Neural progenitor cell (in vitro differentiated cells): ENCODE data around the gene MINDY1. TPM values are rescaled to one million over a fixed set of nuclear protein-coding genes. Genes with fewer than 3 reads are reported as not detected.

Experiments
- DNase-seq: peaks from one replicate; pipeline ENCODE4 v3.0.0-alpha.2; 2016; ENCODE audit warnings: low spot score
- H2AFZ ChIP-seq: fragments of 200-600 bp; sonication (generic); replicated peaks from 2 replicates; pipeline ENCODE4 v1.6.1; 2016; ENCODE audit warnings: antibody characterized with exemption
- H3F3A ChIP-seq: fragments of 200-600 bp; sonication (generic); 2 replicates; pipeline ENCODE4 v1.6.1; 2016; ENCODE audit warnings: antibody characterized with exemption, low read depth
- H3K27ac ChIP-seq: fragments of 200-600 bp; sonication (generic); 2 replicates; pipeline ENCODE4 v1.5.1; 2016; ENCODE audit warnings: mild to moderate bottlenecking
- H3K27me3 ChIP-seq: fragments of 200-600 bp; sonication (generic); 2 replicates; pipeline ENCODE4 v1.6.1; 2016; ENCODE audit warnings: mild to moderate bottlenecking, moderate library complexity
- H3K36me3 ChIP-seq: fragments of 200-600 bp; sonication (generic); 2 replicates; pipeline ENCODE4 v1.5.1; 2016
- H3K4me1 ChIP-seq: fragments of 200-600 bp; sonication (generic); 2 replicates; pipeline ENCODE4 v1.6.1; 2016; ENCODE audit warnings: mixed run types
- H3K4me2 ChIP-seq: fragments of 200-600 bp; sonication (generic); 2 replicates; pipeline ENCODE4 v1.6.1; 2016
- H3K4me3 ChIP-seq: fragments of 200-600 bp; sonication (generic); 2 replicates; pipeline ENCODE4 v1.5.1; 2016
- H3K79me2 ChIP-seq: fragments of 200-600 bp; sonication (generic); 2 replicates; pipeline ENCODE4 v1.6.1; 2016; ENCODE audit warnings: low read depth
- H3K9ac ChIP-seq: fragments of 200-600 bp; sonication (generic); 2 replicates; pipeline ENCODE4 v1.6.1; 2016
- H3K9me3 ChIP-seq: fragments of 200-600 bp; sonication (generic); 2 replicates; pipeline ENCODE4 v1.5.1; 2016; ENCODE audit warnings: low read depth
- H4K20me1 ChIP-seq: fragments of 200-600 bp; sonication (generic); 2 replicates; pipeline ENCODE4 v1.6.1; 2016; ENCODE audit warnings: low read depth
- H3K27ac Mint-ChIP-seq: 3 replicates; pipeline ENCODE4 v1.8.0; 2021; ENCODE audit warnings: mixed read lengths
- H3K27me3 Mint-ChIP-seq: 2 replicates; pipeline ENCODE4 v1.8.0; 2022; ENCODE audit warnings: low read depth, mild to moderate bottlenecking, inconsistent platforms, moderate library complexity, mixed read lengths; ENCODE audit not compliant: insufficient read depth
- H3K36me3 Mint-ChIP-seq: 3 replicates; pipeline ENCODE4 v1.8.0; 2021; ENCODE audit warnings: mixed read lengths
- H3K4me1 Mint-ChIP-seq: 3 replicates; pipeline ENCODE4 v1.8.0; 2021; ENCODE audit warnings: mixed read lengths
- H3K4me3 Mint-ChIP-seq: 3 replicates; pipeline ENCODE4 v1.8.0; 2021; ENCODE audit warnings: mild to moderate bottlenecking, moderate library complexity, mixed read lengths
- H3K9me3 Mint-ChIP-seq: 3 replicates; pipeline ENCODE4 v1.8.0; 2020; ENCODE audit warnings: mixed read lengths
- EZH2 ChIP-seq: fragments of 200-600 bp; sonication (generic); IDR thresholded peaks from 2 replicates; pipeline ENCODE4 v1.6.1; 2017; ENCODE audit warnings: antibody characterized with exemption, mild to moderate bottlenecking, moderate library complexity
- EZH2phosphoT487 ChIP-seq: fragments of 200-600 bp; sonication (generic); IDR thresholded peaks from 2 replicates; pipeline ENCODE4 v1.6.1; 2017; ENCODE audit warnings: antibody characterized with exemption
- total RNA-seq: library from RNA; depleted of rRNA; stranded (reverse); fragments of >200 nt; gene quantifications from 2 replicates; pipeline ENCODE4 v1.2.3, GENCODE V29; 2015; ENCODE audit warnings: low replicate concordance
- TF ChIP-seq, protein P1 (sequence below): fragments of 200-600 bp; sonication (generic); IDR thresholded peaks from 2 replicates; pipeline ENCODE4 v1.5.1; 2017; ENCODE audit warnings: antibody characterized with exemption, mild to moderate bottlenecking

Gene MINDY1
- total RNA-seq, 1 donor from 2014 or later, result 8.5 TPM

- Mint-ChIP-seq H3K36me3 (peaks cover 12% of the 10 kb centered on the region), H3K27me3 (peaks cover 2% of the 10 kb centered on the region), H3K4me3 (no peak overlapping the region), H3K27ac (no peak overlapping the region), H3K9me3 (no peaks in the 10 kb centered on the region), H3K4me1 (no peaks in the 10 kb centered on the region)
- TF ChIP-seq EZH2 (no peak), EZH2phosphoT487 (no peak)
- TF ChIP-seq, protein P1, sequence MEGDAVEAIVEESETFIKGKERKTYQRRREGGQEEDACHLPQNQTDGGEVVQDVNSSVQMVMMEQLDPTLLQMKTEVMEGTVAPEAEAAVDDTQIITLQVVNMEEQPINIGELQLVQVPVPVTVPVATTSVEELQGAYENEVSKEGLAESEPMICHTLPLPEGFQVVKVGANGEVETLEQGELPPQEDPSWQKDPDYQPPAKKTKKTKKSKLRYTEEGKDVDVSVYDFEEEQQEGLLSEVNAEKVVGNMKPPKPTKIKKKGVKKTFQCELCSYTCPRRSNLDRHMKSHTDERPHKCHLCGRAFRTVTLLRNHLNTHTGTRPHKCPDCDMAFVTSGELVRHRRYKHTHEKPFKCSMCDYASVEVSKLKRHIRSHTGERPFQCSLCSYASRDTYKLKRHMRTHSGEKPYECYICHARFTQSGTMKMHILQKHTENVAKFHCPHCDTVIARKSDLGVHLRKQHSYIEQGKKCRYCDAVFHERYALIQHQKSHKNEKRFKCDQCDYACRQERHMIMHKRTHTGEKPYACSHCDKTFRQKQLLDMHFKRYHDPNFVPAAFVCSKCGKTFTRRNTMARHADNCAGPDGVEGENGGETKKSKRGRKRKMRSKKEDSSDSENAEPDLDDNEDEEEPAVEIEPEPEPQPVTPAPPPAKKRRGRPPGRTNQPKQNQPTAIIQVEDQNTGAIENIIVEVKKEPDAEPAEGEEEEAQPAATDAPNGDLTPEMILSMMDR, result no peak
- no peak for DNase-seq
- Histone ChIP-seq H3K9ac (no peak overlapping the region), H3K4me3 (no peak overlapping the region), H3F3A (no peaks in the 10 kb centered on the region), H3K9me3 (no peaks in the 10 kb centered on the region), H4K20me1 (no peaks in the 10 kb centered on the region), H3K79me2 (no peaks in the 10 kb centered on the region), H3K4me1 (no peaks in the 10 kb centered on the region), H3K4me2 (no peak overlapping the region), H2AFZ (no peak overlapping the region), H3K36me3 (no peaks in the 10 kb centered on the region), H3K27ac (no peak overlapping the region), H3K27me3 (no peaks in the 10 kb centered on the region)
Observed at GRCh38 chr1:151035167-151035566, 28.5 kb upstream of the MINDY1 start.

GRCh38 chr1:151032164-151032563 is 25.5 kb upstream of the MINDY1 start:
- no peak overlapping the region for H3K4me2 ChIP-seq
- H3K4me3 Mint-ChIP-seq, result no peak overlapping the region
- H3K36me3 ChIP-seq, result no peaks in the 10 kb centered on the region
- H3K4me1 ChIP-seq, result no peaks in the 10 kb centered on the region
- no peaks in the 10 kb centered on the region for H3K9me3 Mint-ChIP-seq
- H4K20me1 ChIP-seq, result no peaks in the 10 kb centered on the region
- H3K27ac ChIP-seq, result no peak overlapping the region
- H3K27me3 ChIP-seq, result no peaks in the 10 kb centered on the region
- H3K9ac ChIP-seq, result no peak overlapping the region
- no peaks in the 10 kb centered on the region for H3F3A ChIP-seq
- H3K4me1 Mint-ChIP-seq, result no peaks in the 10 kb centered on the region
- H3K4me3 ChIP-seq, result no peak overlapping the region
- peaks cover 23% of the 10 kb centered on the region for H3K36me3 Mint-ChIP-seq
- peaks cover 2% of the 10 kb centered on the region for H3K27me3 Mint-ChIP-seq
- H3K79me2 ChIP-seq, result no peaks in the 10 kb centered on the region
- no peaks in the 10 kb centered on the region for H3K9me3 ChIP-seq
- no peak overlapping the region for H2AFZ ChIP-seq
- DNase-seq, result no peak
- TF ChIP-seq EZH2, result no peak
- TF ChIP-seq EZH2phosphoT487, result no peak
- TF ChIP-seq, protein P1, result no peak
- no peak overlapping the region for H3K27ac Mint-ChIP-seq

DNA sequence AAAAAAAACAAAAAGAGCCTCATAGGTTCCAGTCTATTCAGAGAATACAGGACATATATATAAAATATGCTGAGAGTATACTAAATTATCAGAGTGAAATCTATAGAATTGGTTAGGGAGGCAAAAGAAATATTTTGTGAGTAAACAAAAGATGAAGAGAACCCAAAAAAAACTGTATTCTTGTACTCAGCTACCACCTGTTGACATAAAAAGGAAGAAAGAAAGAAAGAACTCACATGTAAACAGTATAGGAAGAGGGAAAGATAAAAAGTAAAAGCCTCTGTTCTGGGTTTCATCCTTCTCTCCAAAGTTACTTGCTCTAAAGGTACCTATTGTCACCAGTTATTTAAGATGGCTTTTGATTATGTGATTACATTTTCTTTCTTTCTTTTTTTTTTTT is 19.8 kb upstream of the MINDY1 start:
- Histone ChIP-seq H2AFZ (no peak overlapping the region), H4K20me1 (peaks cover 5% of the 10 kb centered on the region), H3K4me1 (no peaks in the 10 kb centered on the region), H3K9ac (no peak overlapping the region), H3K4me3 (no peak overlapping the region), H3K36me3 (no peaks in the 10 kb centered on the region), H3F3A (peaks cover 5% of the 10 kb centered on the region), H3K79me2 (no peaks in the 10 kb centered on the region), H3K27me3 (no peaks in the 10 kb centered on the region), H3K27ac (no peak overlapping the region), H3K9me3 (no peaks in the 10 kb centered on the region), H3K4me2 (no peak overlapping the region)
- TF ChIP-seq EZH2phosphoT487, result no peak
- no peak for TF ChIP-seq EZH2
- TF ChIP-seq, protein P1, result no peak
- peaks cover 21% of the 10 kb centered on the region for H3K36me3 Mint-ChIP-seq
- H3K4me1 Mint-ChIP-seq, result peaks cover 7% of the 10 kb centered on the region
- no peaks in the 10 kb centered on the region for H3K9me3 Mint-ChIP-seq
- H3K4me3 Mint-ChIP-seq, result no peak overlapping the region
- H3K27me3 Mint-ChIP-seq, result peaks cover 2% of the 10 kb centered on the region
- no peak for DNase-seq
- no peak overlapping the region for H3K27ac Mint-ChIP-seq
